Fibroblast of pulmonary artery (primary cell): ENCODE data around the gene LYRM4.

Experiments
- DNase-seq: peaks from one replicate; pipeline ENCODE4 v3.0.0-alpha.2; 2010; ENCODE audit warnings: low read depth
- H3K4me3 ChIP-seq: replicated peaks from 2 replicates; pipeline ENCODE4 v1.5.1; 2011; ENCODE audit warnings: low read depth, mild to moderate bottlenecking, control low read depth, low read length, moderate library complexity
- CTCF ChIP-seq: IDR thresholded peaks from 2 replicates; pipeline ENCODE4 v1.5.1; 2011; ENCODE audit warnings: mild to moderate bottlenecking, control low read depth, low read length, inconsistent platforms; ENCODE audit errors: missing control alignments

LYRM4 gene

DNA sequence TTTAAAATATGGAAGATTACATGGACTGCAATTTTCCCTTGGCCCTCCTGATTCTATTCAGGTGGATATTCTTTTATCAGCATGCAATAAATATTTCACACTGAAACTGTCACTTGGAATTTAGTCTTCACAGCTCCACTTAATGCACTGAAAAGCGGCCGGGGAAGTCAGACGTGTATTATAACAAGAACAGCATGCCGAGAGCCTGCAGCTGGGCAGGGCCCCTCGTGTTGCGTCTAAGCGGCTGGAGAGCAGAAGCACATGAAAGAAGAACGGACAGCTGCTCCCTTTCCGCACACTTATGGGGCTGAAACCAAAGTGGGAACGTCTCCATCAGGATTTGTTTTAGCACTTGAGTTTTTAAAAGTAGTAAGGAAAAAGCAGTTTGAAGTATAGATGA, 57.2 kb downstream of the LYRM4 start:
- TF ChIP-seq CTCF: no peak
- DNase-seq: no peak
- H3K4me3 ChIP-seq: no peak overlapping the region

DNA sequence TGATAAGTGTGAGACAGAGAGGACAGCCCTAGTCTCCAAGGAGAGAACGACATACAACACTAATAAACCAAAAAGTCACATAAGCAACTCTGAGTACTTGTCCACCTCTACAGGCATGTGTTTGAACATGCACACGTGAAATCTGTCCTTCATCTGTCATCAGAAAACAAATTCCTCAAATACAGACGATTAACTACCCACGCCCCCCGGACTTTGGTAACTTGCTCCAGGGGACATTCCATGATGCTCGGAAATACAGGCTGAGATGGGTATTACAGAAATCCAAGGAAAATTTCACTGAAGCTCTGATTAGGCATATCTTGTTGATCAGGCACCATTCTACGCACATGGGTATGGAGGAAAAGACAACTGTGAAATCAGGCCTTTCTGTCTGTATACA, 57.8 kb downstream of the LYRM4 start:
- no peak for TF ChIP-seq CTCF
- DNase-seq: no peak
- no peak overlapping the region for H3K4me3 ChIP-seq

DNA sequence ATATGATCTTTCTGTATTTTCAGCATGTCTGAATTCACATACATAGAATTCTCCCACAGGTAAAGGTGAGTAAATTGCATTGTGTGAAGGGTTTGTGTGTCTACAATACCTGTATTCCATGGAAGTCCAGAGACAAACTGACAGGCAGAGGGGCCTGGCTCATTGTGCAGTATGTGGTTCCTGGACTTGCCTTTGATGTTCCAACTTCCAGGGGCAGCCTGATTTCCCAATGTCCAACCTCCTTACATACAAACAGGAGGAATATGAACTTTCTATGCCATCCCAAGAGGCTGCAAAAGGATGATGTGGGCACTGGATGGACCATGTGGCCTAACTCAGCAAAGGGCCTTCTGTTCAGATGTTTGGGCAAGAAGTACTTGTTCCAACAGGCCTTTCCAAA, 58.5 kb downstream of the LYRM4 start:
- DNase-seq: no peak
- no peak for TF ChIP-seq CTCF
- no peak overlapping the region for H3K4me3 ChIP-seq

- DNase-seq: no peak
- TF ChIP-seq CTCF: no peak
- H3K4me3 ChIP-seq: no peak overlapping the region
Observed at GRCh38 chr6:5201271-5201670, 59.5 kb downstream of the LYRM4 start.

DNA sequence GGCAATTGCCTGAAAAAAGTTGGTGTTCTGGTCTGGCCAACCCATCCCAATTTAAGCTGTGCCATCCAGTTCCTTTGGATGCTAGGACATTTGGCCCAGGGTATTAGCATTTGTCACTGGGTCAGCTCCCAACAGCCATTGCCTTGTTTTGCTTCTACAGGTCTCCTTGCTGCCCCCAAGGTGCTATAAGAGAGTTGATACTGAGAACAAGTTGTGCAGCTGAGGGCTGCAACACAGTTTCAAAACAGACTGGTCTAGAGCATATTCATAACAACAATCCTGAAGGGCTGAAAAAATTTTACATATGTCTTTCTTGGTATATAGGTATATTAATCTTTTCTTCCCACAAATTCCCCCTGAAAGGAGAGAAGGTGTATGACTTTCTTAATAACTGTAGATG, 61.0 kb downstream of the LYRM4 start:
- no peak for DNase-seq

GRCh38 chr6:5199283-5199682, 61.5 kb downstream of the LYRM4 start:
- no peak overlapping the region for H3K4me3 ChIP-seq
- no peak for TF ChIP-seq CTCF
- no peak for DNase-seq

More for the DNA sequence above, 61.0 kb downstream of the LYRM4 start:
- H3K4me3 ChIP-seq: no peak overlapping the region
- TF ChIP-seq CTCF: no peak

DNA sequence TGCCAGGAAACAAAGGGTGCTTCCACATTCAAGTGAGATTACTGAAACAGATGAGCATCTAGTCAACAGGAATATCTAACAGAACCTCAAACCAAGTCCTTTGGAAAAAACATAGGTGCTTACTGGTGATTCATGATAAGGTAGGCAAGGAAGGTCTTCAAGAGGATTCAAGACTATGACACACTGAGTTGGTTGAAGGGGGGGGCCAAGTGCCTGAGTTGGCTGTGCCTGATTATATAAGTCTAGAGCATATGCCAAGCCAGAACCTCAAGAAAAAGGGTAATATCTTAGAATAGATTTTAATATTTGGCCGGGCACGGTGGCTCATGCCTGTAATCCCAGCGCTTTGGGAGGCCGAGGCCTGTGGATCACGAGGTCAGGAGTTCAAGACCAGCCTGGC, 63.7 kb downstream of the LYRM4 start:
- H3K4me3 ChIP-seq: no peak overlapping the region
- no peak for TF ChIP-seq CTCF
- DNase-seq: no peak
